GM21528 (cell line): ENCODE results near the gene ARHGEF9.
"Not testable (repeated sequence)": the region's sequence is repeated elsewhere in the genome, so short reads cannot be mapped to it uniquely, and the experiment has no call there.

ENCODE experiments used
- ATAC-seq: cut with Tn5 transposase; IDR thresholded peaks from one replicate; pipeline ENCODE4 v1.9.1; 2021; ENCODE audit warnings: mild to moderate bottlenecking, moderate library complexity; ENCODE audit not compliant: unreplicated experiment, low FRiP score

Gene ARHGEF9

GRCh38 chrX:63664741-63665140 is 120.3 kb downstream of the ARHGEF9 start:
- no peak for ATAC-seq

GRCh38 chrX:63664083-63664482 is 120.9 kb downstream of the ARHGEF9 start:
- no peak for ATAC-seq

GRCh38 chrX:63661676-63662075 is 123.3 kb downstream of the ARHGEF9 start:
- ATAC-seq, result no peak

- no peak for ATAC-seq
Observed at GRCh38 chrX:63658920-63659319, 126.1 kb downstream of the ARHGEF9 start.

DNA sequence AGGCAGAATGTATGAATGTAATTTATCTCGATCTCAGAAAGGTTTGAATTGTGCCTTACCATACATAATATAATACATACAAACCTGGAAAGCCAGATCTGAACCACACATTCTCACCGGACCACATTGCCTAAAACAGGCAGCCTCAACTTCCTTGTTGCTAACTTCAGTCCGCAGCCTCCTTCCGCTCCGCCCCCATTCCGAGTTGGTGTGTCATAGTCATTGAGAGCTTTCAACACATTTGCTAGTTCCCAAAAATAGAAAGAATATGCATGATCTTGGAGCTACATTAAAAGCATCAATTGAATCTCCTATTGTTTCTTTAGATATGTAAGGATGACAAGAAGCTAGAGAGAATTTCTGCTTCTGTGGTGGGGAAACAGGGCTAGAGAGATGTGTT is 127.2 kb downstream of the ARHGEF9 start:
- ATAC-seq, result no peak

- no peak for ATAC-seq
Observed at GRCh38 chrX:63656871-63657580, 128.0 kb downstream of the ARHGEF9 start.

DNA sequence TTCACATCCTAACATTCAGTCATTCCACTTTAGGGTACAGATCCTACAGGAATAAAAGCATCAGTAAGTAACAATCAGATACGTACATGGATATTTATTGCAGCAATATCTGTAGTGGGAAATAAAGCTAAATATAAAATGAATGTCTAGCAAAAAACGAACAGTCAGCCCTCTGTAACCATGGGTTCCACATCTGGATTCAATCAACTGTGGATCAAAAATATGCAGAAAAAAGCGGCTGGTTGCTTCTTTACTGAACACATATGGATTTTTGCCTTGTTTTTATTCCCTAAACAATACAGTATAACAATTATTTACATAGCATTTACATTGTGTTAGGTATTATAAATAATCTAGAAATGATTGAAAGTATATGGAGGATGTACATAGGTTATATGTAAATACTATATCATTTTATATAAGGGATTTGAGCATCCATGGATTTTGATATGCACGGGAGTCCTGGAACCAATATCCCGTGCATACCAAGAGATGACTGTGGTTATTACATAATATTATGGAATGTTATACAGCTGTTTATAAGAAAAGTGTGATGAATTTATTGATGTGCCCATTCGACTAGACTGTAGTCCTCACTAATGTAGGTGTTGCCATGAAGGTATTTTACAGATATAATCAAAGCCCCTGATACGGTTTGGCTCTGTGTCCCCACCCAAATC is 132.8 kb downstream of the ARHGEF9 start:
- no peak for ATAC-seq

DNA sequence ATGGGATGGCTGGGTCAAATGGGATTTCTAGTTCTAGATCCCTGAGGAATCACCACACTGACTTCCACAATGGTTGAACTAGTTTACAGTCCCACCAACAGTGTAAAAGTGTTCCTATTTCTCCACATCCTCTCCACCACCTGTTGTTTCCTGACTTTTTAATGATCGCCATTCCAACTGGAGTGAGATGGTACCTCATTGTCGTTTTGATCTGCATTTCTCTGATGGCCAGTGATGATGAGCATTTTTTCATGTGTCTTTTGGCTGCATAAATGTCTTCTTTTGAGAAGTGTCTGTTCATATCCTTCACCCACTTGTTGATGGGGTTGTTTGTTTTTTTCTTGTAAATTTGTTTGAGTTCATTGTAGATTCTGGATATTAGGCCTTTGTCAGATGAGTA is 139.3 kb downstream of the ARHGEF9 start:
- not testable (repeated sequence) for ATAC-seq

GRCh38 chrX:63635750-63636149 is 149.3 kb downstream of the ARHGEF9 start:
- no peak for ATAC-seq

GRCh38 chrX:63613531-63614028 is 171.4 kb downstream of the ARHGEF9 start:
- no peak for ATAC-seq

DNA sequence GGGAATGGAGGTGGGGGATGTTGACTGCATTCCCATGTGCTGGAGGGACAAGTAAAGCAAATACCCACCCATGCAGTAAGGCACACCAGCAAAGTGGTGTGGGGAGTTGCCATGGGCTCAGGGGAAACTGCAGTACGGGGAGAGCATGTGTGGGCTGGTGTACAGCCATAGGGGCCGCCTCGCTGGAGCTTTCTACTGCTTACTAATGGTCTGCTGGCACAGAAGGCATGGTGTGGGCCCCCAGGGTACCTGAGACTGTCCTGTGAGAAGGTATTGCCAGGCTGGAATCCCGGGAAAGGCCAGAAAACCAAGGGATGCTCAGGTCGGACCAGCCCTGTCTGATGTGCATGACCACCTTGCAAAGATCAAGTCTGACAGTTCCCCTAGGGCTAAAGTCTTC is 199.1 kb downstream of the ARHGEF9 start:
- no peak for ATAC-seq
